GM18951 (cell line): ENCODE results near the gene CYP27A1.
"Not testable (repeated sequence)": the region's sequence is repeated elsewhere in the genome, so short reads cannot be mapped to it uniquely, and the experiment has no call there.

ENCODE experiments used
- POLR2A ChIP-seq: IDR thresholded peaks from 4 replicates; pipeline ENCODE4 v1.6.1; 2011; ENCODE audit warnings: mild to moderate bottlenecking; ENCODE audit not compliant: insufficient read length, insufficient read depth; ENCODE audit errors: extremely low read depth
- in situ Hi-C: fragments of 300-500 bp; cut with MboI; formaldehyde crosslinking; loops from one replicate; pipeline ENCODE4 v1.12.0; 2022; ENCODE audit warnings: low sequenced_read_pairs, mixed read lengths, inconsistent platforms; ENCODE audit not compliant: unreplicated experiment

CYP27A1 gene

GRCh38 chr2:218754201-218754600, 27.7 kb upstream of the CYP27A1 start:
- no peak for TF ChIP-seq POLR2A
- in situ Hi-C loops = no loop called here

- in situ Hi-C loops = no loop called here
- no peak for TF ChIP-seq POLR2A
Observed at GRCh38 chr2:218754781-218755180, 27.2 kb upstream of the CYP27A1 start.

- no peak for TF ChIP-seq POLR2A
- in situ Hi-C loops = no loop called here
Observed at GRCh38 chr2:218755198-218755566, 26.8 kb upstream of the CYP27A1 start.

- TF ChIP-seq POLR2A = no peak
- in situ Hi-C loops = no loop called here
Observed at GRCh38 chr2:218755567-218756404, 26.2 kb upstream of the CYP27A1 start.

- TF ChIP-seq POLR2A = no peak
Observed at GRCh38 chr2:218756599-218757377, 25.2 kb upstream of the CYP27A1 start.

GRCh38 chr2:218761795-218762194, 20.2 kb upstream of the CYP27A1 start:
- TF ChIP-seq POLR2A = no peak
- in situ Hi-C loops = no loop called here

More at GRCh38 chr2:218756599-218757377, 25.2 kb upstream of the CYP27A1 start:
- in situ Hi-C loops = no loop called here

GRCh38 chr2:218772759-218773158, 9.2 kb upstream of the CYP27A1 start:
- in situ Hi-C loops = not testable (repeated sequence)

GRCh38 chr2:218773881-218774280, 8.1 kb upstream of the CYP27A1 start:
- TF ChIP-seq POLR2A = no peak
- in situ Hi-C loops = no loop called here

- TF ChIP-seq POLR2A = no peak
- in situ Hi-C loops = no loop called here
Observed at GRCh38 chr2:218776488-218776887, 5.5 kb upstream of the CYP27A1 start.

- TF ChIP-seq POLR2A = no peak
- in situ Hi-C loops = no loop called here
Observed at GRCh38 chr2:218777276-218777990, 4.5 kb upstream of the CYP27A1 start.

- in situ Hi-C loops = no loop called here
- no peak for TF ChIP-seq POLR2A
Observed at GRCh38 chr2:218780046-218780445, 1.9 kb upstream of the CYP27A1 start.

GRCh38 chr2:218780851-218781690, 876 bp upstream of the CYP27A1 start:
- in situ Hi-C loops = no loop called here
- TF ChIP-seq POLR2A = no peak

GRCh38 chr2:218782528-218782844, 539 bp downstream of the CYP27A1 start:
- in situ Hi-C loops = no loop called here
- no peak for TF ChIP-seq POLR2A
